ENCODE data around the gene C17orf100. TPM values are rescaled to one million over a fixed set of nuclear protein-coding genes. Genes with fewer than 3 reads are reported as not detected.
"Not testable (repeated sequence)": the region's sequence is repeated elsewhere in the genome, so short reads cannot be mapped to it uniquely, and the experiment has no call there.

Gene C17orf100
- total RNA-seq, 1 donor from 2014 or later, result 2.0 TPM

DNA sequence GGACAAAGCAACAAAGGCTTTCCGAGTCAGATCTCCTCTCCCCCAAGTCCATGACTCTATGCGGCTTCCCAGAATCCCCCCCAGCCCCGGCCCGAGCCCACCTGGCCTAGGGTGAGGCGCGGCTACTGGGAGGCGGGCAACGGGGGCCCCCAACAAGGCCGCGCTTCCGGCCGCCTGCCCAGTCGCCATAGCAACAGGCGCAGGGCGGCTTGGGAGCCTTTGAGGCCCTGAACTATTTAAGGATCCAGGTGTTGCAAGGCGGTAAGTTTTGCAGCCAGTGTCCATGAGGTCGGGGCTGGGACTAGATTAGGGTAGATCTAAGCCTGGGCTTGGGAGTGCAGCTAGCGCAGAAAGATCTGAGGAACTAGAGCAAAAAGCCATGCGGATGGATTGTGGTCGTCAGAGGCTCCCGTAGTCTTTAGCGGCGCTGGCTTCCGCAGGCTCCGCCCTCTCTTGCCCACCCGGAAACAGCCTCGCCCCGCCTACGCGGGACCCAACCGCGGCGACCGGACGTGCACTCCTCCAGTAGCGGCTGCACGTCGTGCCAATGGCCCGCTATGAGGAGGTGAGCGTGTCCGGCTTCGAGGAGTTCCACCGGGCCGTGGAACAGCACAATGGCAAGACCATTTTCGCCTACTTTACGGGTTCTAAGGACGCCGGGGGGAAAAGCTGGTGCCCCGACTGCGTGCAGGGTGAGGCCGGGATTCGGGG lies 10.9 kb upstream of the C17orf100 start, which contains the start of the genes KIAA0753 and TXNDC17:
Gene KIAA0753 (minus strand): TSS at position 176 of the 711 bp plus-strand sequence. CDS start 5,608 bp downstream, outside the sequence.
Gene TXNDC17 (plus strand): TSS at position 525 of the 711 bp plus-strand sequence. CDS start 23 bp downstream, at position 548.
- intact Hi-C loops (cut with micrococcal nuclease), result loop anchor here (1.0 to 10.0 kb wide), 11 partner anchors 11 to 1742 kb away; partner anchors contain the start of genes C17orf100, DERL2, DVL2 and EIF5A

DNA sequence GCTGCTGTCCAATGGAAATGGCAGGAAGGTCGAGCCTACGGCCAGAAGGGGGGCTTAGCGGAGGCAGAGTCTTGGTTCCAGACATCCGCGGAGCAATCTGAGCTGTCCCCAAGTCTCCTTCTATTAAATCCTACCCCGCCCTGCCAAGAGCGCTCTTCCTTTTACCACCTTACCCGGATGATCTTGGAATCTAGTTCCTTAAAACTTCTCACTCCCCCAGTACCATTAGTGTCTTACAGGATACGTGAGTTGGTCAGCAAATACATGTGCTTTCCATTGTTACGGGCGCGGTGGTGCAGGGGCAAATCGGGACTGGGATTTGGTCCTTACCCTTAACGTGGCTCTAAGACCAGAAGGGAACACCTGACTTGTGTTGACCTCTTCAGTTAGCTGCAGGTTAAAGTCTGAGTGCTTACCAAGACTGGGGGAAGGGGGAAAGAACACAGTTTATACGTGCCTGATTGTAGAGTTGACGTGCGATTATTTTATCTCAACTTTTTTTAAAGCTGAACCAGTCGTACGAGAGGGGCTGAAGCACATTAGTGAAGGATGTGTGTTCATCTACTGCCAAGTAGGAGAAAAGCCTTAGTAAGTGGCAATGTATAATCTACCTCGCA lies 10.2 kb upstream of the C17orf100 start:
- intact Hi-C loops (cut with micrococcal nuclease), result loop anchor here (2.0 to 10.0 kb wide), 10 partner anchors 15 to 1741 kb away; partner anchors contain the start of genes DERL2, DVL2, EIF5A and MIS12

DNA sequence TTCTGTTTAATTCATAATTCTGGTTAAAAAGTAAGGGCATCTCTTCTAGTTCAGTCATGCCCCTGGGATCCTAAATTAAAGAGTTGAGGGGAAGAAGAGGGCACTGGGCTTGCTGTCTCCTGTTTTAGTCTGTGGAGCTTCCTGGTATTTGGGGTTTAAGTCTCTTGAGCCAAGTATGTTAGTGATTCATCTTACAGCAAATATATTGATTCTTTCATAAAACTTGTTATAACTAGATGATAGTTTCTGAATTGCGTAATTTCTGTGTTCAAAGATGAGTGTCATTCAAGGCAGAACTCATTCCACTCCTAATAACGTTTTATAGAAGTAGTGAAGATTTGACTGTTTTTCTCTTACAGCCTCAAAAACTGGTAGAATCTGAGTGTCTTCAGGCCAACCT lies 9.0 kb upstream of the C17orf100 start:
- intact Hi-C loops (cut with micrococcal nuclease), result loop anchor here (5.0 to 10.0 kb wide), 5 partner anchors 200 to 1740 kb away; partner anchors contain the start of genes DVL2, EIF5A, NUP88 and PHF23

DNA sequence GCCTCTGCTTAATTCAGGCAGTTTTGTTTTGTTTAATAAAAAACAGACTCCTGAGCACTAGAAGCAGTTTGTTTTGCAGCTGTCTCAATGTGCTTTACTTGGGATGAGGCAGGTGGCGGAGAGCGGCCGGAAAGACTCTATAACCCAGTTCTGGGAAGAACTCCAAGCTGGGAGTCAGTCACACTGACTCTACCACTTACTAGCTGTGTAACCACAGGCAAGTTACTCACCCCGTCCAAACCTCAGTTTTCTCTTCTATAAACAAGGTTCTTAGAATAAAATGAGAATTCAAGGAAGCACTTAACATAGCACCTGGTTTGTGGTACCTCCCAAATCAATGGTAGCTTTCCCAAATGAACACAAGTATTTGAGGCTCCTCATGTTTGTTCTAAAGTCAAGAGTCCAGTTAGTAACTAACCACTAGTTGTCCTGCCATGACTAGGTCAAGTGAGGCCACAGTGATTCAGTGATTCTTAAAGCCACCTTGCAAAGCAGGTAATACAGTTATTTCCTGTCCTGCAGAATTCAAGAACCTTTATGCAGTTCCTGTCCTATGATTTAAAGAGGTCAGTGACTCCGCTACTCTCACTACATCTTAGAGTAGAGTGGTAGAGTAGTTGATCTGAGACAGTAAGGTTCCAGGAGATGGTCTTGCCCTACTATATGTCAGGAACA lies 8.0 kb upstream of the C17orf100 start:
- intact Hi-C loops (cut with micrococcal nuclease), result loop anchor here (5.0 to 10.0 kb wide), 5 partner anchors 201 to 1739 kb away; partner anchors contain the start of genes DVL2, EIF5A, NUP88 and PHF23

DNA sequence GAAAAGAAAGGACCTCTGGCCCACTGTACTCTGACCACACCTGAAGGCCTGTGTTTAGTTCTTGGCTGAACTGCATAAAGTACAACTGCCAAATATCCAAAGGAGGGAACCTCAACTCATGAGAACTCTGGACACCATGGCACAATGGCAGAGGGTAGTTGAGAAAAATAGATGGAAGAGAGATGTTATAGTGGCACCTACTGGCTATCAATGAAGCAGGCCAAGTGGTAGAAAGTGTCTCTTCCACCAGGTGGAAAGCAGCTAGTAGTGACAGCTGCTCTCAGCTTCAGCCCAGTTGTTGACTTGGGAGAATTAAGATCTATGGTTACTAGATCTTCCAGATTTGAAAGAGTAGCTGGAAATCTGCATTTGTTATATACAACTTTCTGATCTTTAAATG lies 3.4 kb upstream of the C17orf100 start:
- intact Hi-C loops (cut with micrococcal nuclease), result loop anchor here (1.0 to 10.0 kb wide), 3 partner anchors 175 to 657 kb away; partner anchors contain the start of genes DVL2, EIF5A and PHF23

DNA sequence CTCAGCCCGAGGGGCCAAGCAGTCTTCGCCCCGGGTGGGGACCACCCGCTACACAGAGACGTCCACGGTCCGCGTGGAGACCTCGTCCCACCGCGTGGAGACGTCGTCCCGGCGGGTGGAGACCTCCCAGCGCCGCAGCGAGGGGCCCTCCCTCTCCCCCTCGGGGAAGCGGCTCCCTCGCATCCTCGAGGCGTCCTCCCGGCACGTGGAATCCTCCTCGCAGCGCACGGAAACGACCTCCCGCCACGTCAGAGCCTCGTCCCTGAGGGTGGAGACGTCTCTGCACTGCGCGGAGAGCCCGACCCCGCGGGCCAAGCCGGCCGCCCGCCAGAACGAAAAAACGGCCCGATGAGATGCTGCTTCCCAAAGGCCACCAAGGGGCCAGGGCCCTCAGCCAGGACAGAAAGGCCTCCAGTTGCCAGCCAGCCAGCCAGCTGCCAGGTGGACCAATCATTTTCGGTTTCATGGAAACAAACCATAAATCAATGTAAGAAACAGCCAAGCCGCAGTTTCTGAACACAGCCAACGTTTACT lies 424 bp downstream of the C17orf100 start:
- intact Hi-C loops (cut with micrococcal nuclease), result loop anchor here (1.0 to 5.0 kb wide), 4 partner anchors 12 to 1190 kb away; partner anchors contain the start of gene KIAA0753

DNA sequence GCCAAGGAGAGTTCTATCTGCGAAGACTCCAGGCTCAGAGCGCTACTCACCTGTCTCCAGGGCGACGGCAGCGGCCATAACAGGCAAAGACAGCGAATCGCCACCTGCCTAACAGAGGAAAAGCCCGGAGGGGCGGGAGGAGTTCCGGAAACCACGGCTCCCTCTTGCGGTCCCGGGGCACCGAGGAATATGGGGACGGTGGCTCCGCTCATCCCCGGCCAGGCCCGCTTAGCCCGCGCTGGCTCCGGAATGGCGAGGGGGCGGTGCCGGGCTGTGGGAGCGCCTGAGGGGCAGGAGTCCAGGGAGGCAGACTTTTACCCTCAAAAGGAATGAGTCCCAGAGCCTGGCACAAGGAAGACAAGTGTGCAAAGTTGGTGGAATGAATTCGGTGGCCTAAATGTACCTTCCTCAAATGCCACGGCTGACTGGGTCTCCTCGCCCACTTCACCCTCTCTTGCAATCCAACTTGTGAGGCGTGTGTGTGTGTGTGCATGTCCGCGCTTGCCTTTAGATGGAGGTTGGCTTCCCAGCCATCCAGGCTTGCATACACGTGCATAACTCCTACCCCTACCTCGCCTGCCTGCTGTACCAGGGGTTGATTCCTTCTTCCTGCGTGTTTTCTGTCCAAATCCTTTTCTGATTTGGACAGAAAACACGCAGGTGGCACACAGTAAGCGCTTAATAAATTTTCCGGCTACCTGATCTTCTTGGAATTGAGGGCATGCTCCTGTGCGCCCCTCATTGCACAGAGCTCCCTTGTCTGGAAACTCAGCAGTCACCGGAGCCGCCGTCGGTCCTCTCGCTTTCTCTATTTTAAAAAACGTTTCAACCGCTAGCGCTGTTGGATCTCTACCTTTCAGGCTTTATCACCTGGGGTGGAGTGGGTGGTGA lies 3.5 kb downstream of the C17orf100 start:
- intact Hi-C loops (cut with micrococcal nuclease), result loop anchor here (5.0 kb wide), 1 partner anchor 1187 kb away; no protein-coding TSS in a partner anchor

DNA sequence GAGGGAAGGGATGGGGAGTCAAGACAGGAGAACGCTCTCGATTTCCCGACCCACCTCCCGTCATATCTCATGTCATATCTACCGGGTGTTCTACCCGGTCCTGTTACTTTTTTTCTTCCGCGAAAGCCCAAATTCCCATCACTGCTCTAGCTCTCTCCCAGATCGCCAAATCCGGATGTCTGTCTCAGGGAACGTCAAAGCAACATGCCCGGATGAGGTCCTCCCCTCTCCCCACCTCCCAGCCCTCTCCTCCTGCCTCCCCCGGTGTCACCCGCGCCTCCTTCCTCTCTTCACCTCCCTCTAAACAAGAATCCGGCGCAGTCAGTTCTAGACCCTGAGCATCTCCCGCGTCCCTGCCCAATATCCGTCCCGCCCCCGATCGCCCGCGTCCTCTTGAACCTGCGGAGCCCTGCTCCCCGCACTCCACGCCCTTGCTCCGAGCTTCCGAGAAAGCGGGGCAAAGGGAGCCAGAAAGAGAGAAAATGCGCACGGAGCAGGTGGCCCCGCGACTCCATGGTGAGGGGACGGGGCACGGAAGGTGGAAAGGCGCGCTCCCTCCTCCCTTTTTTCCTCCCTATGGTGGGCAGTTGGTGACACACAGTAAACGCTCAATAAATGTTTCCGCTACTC lies 4.3 kb downstream of the C17orf100 start:
- intact Hi-C loops (cut with micrococcal nuclease), result loop anchor here (2.0 kb wide), 1 partner anchor 15 kb away; the partner anchor contains the start of genes KIAA0753 and TXNDC17

DNA sequence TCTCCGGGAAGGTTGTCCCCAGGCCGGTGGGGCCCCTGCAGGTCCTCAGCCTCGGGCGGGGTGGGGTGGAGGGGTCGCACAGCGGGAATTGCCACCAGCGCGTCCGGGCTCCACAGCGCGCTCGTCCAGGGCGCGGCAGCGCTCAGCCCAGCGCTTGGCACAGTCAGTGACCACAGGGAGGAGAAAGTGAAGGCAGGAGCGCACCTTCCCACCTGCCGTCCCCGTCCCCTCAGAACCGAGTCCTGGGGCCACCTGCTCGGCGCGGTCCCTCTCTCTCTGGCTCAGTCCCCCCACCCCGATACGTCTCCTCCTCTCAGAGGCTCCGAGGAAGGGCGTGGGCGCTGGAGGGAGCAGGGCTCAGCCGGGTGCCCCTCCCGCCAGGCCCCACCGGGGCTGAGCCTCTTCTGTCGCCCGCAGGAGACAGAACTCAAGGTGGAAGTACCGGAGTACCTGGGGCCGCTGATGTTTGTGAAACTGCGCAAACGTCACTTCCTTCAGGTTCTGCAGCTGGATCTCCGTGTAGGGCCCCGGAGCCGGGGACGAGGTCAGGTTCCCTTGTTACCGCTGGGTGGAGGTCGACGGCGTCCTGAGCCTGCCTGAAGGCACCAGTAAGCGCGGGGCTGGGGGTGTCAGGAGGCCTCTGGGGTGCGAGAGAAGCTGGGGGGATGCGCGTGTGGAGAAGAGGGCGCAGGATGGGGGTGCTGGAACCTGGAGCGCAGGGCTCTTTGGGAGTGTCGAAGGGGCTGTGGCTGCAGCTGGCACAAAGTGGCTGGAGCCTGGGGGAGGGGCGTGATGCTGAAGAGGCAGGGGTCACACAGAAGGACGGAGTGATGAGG lies 5.5 kb downstream of the C17orf100 start:
- intact Hi-C loops (cut with micrococcal nuclease), result loop anchor here (2.0 kb wide), 1 partner anchor 16 kb away; the partner anchor contains the start of genes KIAA0753 and TXNDC17

DNA sequence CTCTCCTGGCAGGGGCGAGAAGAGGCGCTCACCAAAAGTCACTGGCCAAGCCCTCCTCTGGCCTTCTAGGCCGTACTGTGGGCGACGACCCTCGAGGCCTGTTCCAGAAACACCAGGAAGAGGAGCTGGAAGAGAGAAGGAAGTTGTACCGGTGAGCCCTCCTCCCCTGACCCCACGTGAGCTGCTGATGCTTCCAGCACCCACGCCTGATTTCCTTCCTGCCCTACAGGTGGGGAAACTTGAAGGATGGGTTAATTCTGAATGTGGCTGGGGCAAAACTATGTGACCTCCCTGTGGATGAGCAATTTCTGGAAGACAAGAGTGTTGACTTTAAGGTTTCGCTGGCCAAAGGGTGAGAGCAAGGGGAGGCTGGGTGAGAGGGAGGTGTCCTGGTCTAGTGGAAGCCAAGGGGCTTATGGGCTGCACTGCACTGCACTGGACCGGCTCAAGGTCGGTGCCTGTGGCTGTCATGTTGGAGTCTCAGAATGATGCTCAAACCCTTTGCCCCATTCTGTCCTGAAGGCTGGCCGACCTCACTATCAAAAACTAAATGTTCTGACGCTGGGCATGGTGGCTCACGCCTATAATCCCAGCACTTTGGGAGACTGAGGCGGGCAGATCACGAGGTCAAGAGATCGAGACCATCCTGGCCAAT lies 6.2 kb downstream of the C17orf100 start:
- intact Hi-C loops (cut with micrococcal nuclease), result loop anchor here (2.0 kb wide), 1 partner anchor 17 kb away; the partner anchor contains the start of genes KIAA0753 and TXNDC17

DNA sequence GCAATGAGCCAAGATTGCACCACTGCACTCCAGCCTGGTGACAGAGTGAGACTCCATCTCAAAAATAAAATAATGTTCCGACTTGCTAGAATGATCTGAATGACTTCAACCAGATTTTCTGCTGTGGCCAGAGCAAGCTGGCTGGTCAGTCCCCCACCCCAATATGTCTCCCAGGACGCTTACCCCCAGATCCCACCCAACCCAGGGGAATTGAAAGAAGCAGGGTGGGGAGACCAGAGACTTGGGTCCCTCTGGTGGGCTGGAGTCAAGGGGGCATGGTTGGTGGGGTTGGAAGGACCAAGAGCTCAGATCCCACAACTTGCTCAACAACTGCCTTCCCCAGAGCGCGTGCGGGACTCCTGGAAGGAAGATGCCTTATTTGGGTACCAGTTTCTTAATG lies 6.8 kb downstream of the C17orf100 start:
- intact Hi-C loops (cut with micrococcal nuclease), result not testable (repeated sequence)

DNA sequence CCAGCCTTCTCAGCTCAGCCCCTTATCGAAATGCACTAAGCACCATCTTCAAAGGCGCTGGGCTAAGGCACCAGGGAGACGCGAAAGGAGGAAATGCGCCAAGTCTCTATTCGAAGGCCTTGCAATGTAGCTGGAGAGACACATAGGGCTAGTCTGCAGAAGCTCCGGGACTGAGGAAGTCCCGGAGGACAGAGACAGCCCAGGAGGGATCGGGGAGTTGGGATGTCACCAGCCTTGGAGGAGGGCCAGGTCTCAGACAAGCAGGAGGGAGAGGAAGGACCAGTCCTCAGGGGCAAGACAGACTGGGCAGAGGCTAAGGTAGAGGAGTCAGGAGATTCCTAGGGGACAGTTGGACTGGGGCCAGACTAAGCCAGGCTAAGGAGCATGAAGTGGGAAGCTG lies 8.5 kb downstream of the C17orf100 start:
- intact Hi-C loops (cut with micrococcal nuclease), result no loop called here

DNA sequence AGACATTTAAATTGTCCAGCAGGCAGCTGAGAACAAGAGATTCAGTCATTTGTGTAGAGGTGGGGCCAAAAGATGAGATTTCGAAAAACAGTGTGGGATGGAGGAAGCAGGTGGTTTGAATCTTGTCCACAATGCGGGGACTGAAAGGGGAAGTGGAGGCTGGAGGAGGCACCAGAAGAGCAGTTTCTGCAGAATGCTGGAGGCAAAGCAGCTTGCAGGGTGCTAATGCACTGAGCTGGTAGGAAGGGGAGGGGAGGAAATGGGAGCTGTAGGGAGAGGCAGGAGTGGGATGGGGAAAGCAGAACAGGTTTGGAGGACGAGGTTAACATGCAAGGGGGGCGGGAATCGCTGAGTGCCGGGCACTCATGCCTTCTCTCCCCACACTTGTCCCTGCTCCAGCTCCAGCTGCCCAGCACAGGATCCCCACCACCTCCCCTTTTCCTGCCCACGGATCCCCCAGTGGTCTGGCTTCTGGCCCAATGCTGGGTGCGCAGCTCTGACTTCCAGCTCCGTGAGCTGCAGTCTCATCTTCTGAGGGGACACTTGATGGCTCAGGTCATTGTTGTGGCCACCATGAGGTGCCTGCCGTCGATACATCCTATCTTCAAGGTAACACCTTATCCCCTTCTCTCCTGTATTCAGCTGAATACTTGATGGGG lies 9.4 kb downstream of the C17orf100 start:
- intact Hi-C loops (cut with micrococcal nuclease), result no loop called here

DNA sequence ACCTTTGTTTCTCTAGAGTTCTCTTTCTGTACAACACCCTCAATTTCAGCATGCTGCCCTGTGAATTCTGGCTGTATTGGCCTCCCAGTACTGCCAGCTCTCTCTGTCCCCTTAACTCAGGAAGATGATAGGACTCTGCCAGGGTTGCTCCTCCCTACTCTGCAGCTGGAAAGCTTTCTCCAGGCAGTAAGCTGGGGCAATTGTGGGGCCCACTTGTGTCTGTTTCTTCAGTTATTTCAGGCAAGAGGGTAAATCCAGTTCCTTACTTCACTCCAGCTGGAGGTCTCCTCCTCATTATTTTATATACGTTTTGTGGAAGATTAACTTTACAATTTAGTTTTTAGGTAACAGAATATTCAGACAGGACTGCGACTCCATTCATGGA lies 9.9 kb downstream of the C17orf100 start:
- intact Hi-C loops (cut with micrococcal nuclease), result no loop called here

DNA sequence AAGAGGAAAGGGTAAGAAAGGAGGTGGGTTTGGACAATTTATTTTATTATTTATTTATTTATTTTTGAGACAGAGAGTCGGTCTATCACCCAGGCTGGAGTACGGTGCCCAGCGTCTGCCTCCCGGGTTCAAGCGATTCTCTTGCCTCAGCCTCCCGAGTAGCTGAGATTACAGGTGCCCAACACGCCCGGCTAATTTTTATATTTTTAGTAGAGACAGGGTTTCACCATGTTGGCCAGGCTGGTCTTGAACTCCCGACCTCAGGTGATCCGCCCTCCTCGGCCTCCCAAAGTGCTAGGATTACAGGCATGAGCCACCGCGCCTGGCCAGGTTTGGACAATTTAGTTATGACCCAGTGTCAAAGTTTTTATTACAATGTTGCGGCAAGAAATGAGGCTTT lies 11.6 kb downstream of the C17orf100 start:
- intact Hi-C loops (cut with micrococcal nuclease), result not testable (repeated sequence)

DNA sequence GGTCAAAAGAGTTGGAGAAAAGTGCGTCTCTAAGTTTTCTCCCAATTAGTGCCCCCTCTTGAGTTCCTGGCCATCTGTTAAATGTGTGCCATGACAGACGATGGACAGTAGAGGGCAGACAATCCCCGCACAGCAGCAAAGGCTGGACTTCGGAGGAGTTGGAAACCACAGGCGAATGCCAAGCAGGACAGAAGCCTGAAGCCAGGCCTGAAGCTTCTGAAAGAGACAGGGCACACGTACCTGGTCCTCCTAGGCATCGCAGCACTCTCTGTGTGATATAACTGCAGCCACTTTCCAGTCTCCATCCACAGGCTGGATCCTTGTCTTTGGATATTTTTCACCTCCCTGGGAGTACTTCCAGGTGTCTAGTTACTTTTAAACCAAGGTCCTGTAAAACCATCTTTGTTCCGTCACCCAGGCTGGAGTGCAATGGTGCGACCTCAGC lies 14.5 kb downstream of the C17orf100 start:
- intact Hi-C loops (cut with micrococcal nuclease), result loop anchor here (1.0 to 5.0 kb wide), 3 partner anchors 89 to 246 kb away; no protein-coding TSS in a partner anchor

DNA sequence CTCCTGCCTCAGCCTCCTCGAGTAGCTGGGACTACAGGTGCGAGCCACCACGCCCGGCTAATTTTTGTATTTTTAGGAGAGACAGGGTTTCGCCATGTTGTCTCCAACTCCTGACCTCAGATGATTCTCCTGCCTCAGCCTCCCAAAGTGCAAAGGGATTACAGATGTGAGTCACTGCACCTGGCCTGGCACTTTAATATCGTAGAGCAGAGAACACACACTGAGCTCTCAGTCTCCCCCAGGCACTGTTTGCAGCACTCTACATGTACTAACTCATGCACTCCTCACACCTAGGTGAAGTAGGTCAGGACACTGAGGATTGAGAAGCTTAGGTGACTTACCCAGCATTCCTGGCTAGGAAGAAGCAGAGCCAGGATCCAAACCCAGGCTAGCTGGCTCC lies 15.0 kb downstream of the C17orf100 start:
- intact Hi-C loops (cut with micrococcal nuclease), result loop anchor here (1.0 to 5.0 kb wide), 3 partner anchors 89 to 246 kb away; no protein-coding TSS in a partner anchor
